HepG2 (cell line): ENCODE results near the gene C2orf80. TPM values are rescaled to one million over a fixed set of nuclear protein-coding genes. Genes with fewer than 3 reads are reported as not detected.

Experiments used
- BCLAF1 ChIP-seq: fragments of 450-650 bp; IDR thresholded peaks from 2 replicates; pipeline ENCODE4 v1.6.1; 2017; ENCODE audit warnings: mild to moderate bottlenecking
- BORCS8-MEF2B ChIP-seq: sonication (generic); formaldehyde crosslinking; IDR thresholded peaks from 2 replicates; pipeline ENCODE4 v1.8.0; 2022; ENCODE audit warnings: mild to moderate bottlenecking, missing genetic modification reagents
- BRCA1 ChIP-seq: sonication (generic); formaldehyde crosslinking; IDR thresholded peaks from 2 replicates; pipeline ENCODE4 v1.4.0; 2020; ENCODE audit warnings: missing genetic modification reagents
- CCDC6 ChIP-seq: sonication (generic); formaldehyde crosslinking; IDR thresholded peaks from 2 replicates; pipeline ENCODE4 v1.8.1; 2022; ENCODE audit warnings: mild to moderate bottlenecking, missing genetic modification reagents, moderate library complexity
- FOXA3 ChIP-seq: IDR thresholded peaks from 2 replicates; pipeline ENCODE4 v1.6.1; 2016; ENCODE audit warnings: missing genetic modification reagents, missing compliant biosample characterization
- NCOA1 ChIP-seq: sonication (generic); formaldehyde crosslinking; IDR thresholded peaks from 2 replicates; pipeline ENCODE4 v1.9.0; 2021; ENCODE audit warnings: missing genetic modification reagents
- NR2F1 ChIP-seq, 2 experiments: fragments of 450-650 bp in 1 of 2; formaldehyde crosslinking in 1 of 2; IDR thresholded peaks; 2 replicates each; pipeline versions ENCODE4 v1.5.0 to v1.6.1; 2016 to 2020; ENCODE audit warnings: mild to moderate bottlenecking in 1 of 2, missing compliant biosample characterization in 1 of 2, missing genetic modification reagents in 1 of 2, moderate library complexity in 1 of 2
- POLR2AphosphoS5 ChIP-seq: IDR thresholded peaks from 2 replicates; pipeline ENCODE4 v1.6.1; 2012; ENCODE audit warnings: low read depth, low read length
- PRPF4 ChIP-seq: fragments of 200-400 bp; formaldehyde crosslinking; IDR thresholded peaks from 2 replicates; pipeline ENCODE4 v1.6.1; 2016; ENCODE audit warnings: low read length, low read depth; ENCODE audit not compliant: poor library complexity, severe bottlenecking
- TAF1 ChIP-seq: sonication (generic); formaldehyde crosslinking; IDR thresholded peaks from 2 replicates; pipeline ENCODE4 v1.4.0; 2020; ENCODE audit warnings: missing genetic modification reagents
- TCF12 ChIP-seq, 2 experiments: fragments of 450-650 bp in 1 of 2; sonication (generic) in 1 of 2; formaldehyde crosslinking in 1 of 2; IDR thresholded peaks; 2 replicates each; pipeline versions ENCODE4 v1.6.1 to v1.8.0; 2017 to 2022; ENCODE audit warnings: antibody characterized with exemption in 1 of 2, mild to moderate bottlenecking in 1 of 2, missing genetic modification reagents in 1 of 2, moderate library complexity in 1 of 2
- ZC3H4 ChIP-seq: sonication (generic); formaldehyde crosslinking; IDR thresholded peaks from 2 replicates; pipeline ENCODE4 v1.4.0; 2020; ENCODE audit warnings: missing genetic modification reagents, borderline replicate concordance
- ZKSCAN5 ChIP-seq: sonication (generic); formaldehyde crosslinking; IDR thresholded peaks from 2 replicates; pipeline ENCODE4 v1.5.1; 2020; ENCODE audit warnings: mild to moderate bottlenecking, missing genetic modification reagents
- ZNF225 ChIP-seq: sonication (generic); formaldehyde crosslinking; IDR thresholded peaks from 2 replicates; pipeline ENCODE4 v1.4.0; 2020; ENCODE audit warnings: mild to moderate bottlenecking, missing genetic modification reagents
- ZNF614 ChIP-seq: IDR thresholded peaks from 2 replicates; pipeline ENCODE4 v1.6.1; 2018; ENCODE audit warnings: missing biosample characterization, missing genetic modification reagents, inconsistent platforms, borderline replicate concordance
- ZNF672 ChIP-seq: sonication (generic); formaldehyde crosslinking; IDR thresholded peaks from 2 replicates; pipeline ENCODE4 v1.8.1; 2022; ENCODE audit warnings: missing genetic modification reagents
- ZNF790 ChIP-seq: sonication (generic); formaldehyde crosslinking; IDR thresholded peaks from 2 replicates; pipeline ENCODE4 v1.8.0; 2022; ENCODE audit warnings: missing genetic modification reagents, mild to moderate bottlenecking, borderline replicate concordance
- ZNF850 ChIP-seq: sonication (generic); formaldehyde crosslinking; conservative IDR thresholded peaks from 2 replicates; pipeline ENCODE4 v1.9.0; 2021; ENCODE audit warnings: mild to moderate bottlenecking, missing genetic modification reagents
- polyA plus RNA-seq, 8 experiments: library from polyadenylated mRNA; depleted of rRNA in 3 of 8; stranded (reverse) in 7 of 8; unstranded in 1 of 8; fragments of >200 nt; fragmentation: Illumina TruSeq in 4 of 8; extraction: Trizol in 4 of 8; gene quantifications; 2 replicates each; pipeline versions ENCODE4 v1.2.1 to v1.2.3, GENCODE V29; 2011 to 2016; ENCODE audit warnings: low read depth in 4 of 8, missing spikeins in 1 of 8, mixed read lengths in 1 of 8; ENCODE audit not compliant: insufficient read depth in 1 of 8
- total RNA-seq, 5 experiments: library from RNA; depleted of rRNA; stranded (reverse); fragments of >200 nt; fragmentation: Illumina TruSeq; extraction: Trizol; gene quantifications; 2 replicates each; pipeline ENCODE4 v1.2.3, GENCODE V29; 2016; ENCODE audit warnings: low read depth in 1 of 5
- TF ChIP-seq, protein P1 (sequence below): sonication (generic); formaldehyde crosslinking; IDR thresholded peaks from 2 replicates; pipeline ENCODE4 v1.5.0; 2020; ENCODE audit warnings: missing genetic modification reagents
- TF ChIP-seq, protein P2 (sequence below): IDR thresholded peaks from 2 replicates; pipeline ENCODE4 v1.6.1; 2016; ENCODE audit warnings: low read depth
- TF ChIP-seq, protein P3 (sequence below): sonication (generic); formaldehyde crosslinking; IDR thresholded peaks from 2 replicates; pipeline ENCODE4 v1.8.0; 2022; ENCODE audit warnings: missing genetic modification reagents, mild to moderate bottlenecking, moderate library complexity, borderline replicate concordance
- TF ChIP-seq, protein P4 (sequence below): sonication (generic); formaldehyde crosslinking; IDR thresholded peaks from 2 replicates; pipeline ENCODE4 v1.5.0; 2020; ENCODE audit warnings: missing genetic modification reagents, mild to moderate bottlenecking, borderline replicate concordance

Gene C2orf80
- total and polyA plus RNA-seq, 2 of the 13 experiments (the other 11 are each of a cell fraction or from before 2014, with no cell fraction given): not detected

DNA sequence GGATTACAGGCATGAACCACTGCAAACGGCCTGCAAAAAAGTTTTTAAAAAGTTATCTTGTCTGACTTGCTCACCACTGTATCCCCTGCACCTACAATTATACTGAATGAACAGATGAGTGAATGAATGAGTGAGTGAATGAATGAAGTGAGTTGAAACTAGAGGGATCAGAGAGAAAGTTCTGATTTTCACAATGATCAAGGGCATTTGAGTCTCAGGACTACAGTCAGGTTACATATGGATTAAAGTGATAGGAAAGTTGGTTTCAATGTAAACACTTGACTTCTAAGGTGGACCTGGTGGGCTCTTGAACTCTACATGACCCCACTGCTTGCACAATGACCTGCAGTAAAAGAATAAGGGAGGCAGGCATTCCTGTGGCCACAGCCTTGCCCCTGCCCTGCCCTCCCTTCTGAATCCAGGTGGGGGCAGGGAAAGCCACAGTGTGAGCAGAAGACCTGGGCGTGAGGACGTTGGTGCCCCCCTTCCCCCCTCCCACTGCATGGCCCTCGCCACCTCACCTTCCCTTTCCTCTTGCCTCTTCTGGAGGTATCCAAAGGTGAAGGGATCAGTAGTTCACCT, 10.7 kb downstream of the C2orf80 start (continued):
- TF ChIP-seq, protein P1, sequence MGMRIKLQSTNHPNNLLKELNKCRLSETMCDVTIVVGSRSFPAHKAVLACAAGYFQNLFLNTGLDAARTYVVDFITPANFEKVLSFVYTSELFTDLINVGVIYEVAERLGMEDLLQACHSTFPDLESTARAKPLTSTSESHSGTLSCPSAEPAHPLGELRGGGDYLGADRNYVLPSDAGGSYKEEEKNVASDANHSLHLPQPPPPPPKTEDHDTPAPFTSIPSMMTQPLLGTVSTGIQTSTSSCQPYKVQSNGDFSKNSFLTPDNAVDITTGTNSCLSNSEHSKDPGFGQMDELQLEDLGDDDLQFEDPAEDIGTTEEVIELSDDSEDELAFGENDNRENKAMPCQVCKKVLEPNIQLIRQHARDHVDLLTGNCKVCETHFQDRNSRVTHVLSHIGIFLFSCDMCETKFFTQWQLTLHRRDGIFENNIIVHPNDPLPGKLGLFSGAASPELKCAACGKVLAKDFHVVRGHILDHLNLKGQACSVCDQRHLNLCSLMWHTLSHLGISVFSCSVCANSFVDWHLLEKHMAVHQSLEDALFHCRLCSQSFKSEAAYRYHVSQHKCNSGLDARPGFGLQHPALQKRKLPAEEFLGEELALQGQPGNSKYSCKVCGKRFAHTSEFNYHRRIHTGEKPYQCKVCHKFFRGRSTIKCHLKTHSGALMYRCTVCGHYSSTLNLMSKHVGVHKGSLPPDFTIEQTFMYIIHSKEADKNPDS (CRISPR knock-in tag): no peak
- no peak for TF ChIP-seq NCOA1 (CRISPR knock-in tag)
- peak; percentile 57 for TF ChIP-seq FOXA3 (CRISPR knock-in tag)
- TF ChIP-seq, protein P2, sequence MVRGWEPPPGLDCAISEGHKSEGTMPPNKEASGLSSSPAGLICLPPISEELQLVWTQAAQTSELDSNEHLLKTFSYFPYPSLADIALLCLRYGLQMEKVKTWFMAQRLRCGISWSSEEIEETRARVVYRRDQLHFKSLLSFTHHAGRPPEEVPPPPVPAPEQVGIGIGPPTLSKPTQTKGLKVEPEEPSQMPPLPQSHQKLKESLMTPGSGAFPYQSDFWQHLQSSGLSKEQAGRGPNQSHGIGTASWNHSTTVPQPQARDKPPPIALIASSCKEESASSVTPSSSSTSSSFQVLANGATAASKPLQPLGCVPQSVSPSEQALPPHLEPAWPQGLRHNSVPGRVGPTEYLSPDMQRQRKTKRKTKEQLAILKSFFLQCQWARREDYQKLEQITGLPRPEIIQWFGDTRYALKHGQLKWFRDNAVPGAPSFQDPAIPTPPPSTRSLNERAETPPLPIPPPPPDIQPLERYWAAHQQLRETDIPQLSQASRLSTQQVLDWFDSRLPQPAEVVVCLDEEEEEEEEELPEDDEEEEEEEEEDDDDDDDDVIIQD: no peak
- no peak for TF ChIP-seq ZNF225 (CRISPR knock-in tag)
- TF ChIP-seq TAF1: no peak
- TF ChIP-seq ZKSCAN5 (CRISPR knock-in tag): no peak
- TF ChIP-seq ZNF672 (CRISPR knock-in tag): no peak
- TF ChIP-seq ZNF614 (CRISPR knock-in tag): no peak
- TF ChIP-seq BRCA1 (CRISPR knock-in tag): no peak
- no peak for TF ChIP-seq TCF12 (IDR thresholded peaks at IDR 0.05)
- TF ChIP-seq TCF12 (CRISPR knock-in tag; IDR thresholded peaks at IDR 0.05): no peak
- TF ChIP-seq CCDC6 (CRISPR knock-in tag): no peak
- TF ChIP-seq, protein P3, sequence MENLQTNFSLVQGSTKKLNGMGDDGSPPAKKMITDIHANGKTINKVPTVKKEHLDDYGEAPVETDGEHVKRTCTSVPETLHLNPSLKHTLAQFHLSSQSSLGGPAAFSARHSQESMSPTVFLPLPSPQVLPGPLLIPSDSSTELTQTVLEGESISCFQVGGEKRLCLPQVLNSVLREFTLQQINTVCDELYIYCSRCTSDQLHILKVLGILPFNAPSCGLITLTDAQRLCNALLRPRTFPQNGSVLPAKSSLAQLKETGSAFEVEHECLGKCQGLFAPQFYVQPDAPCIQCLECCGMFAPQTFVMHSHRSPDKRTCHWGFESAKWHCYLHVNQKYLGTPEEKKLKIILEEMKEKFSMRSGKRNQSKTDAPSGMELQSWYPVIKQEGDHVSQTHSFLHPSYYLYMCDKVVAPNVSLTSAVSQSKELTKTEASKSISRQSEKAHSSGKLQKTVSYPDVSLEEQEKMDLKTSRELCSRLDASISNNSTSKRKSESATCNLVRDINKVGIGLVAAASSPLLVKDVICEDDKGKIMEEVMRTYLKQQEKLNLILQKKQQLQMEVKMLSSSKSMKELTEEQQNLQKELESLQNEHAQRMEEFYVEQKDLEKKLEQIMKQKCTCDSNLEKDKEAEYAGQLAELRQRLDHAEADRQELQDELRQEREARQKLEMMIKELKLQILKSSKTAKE (CRISPR knock-in tag): no peak
- TF ChIP-seq NR2F1 (CRISPR knock-in tag; IDR thresholded peaks at IDR 0.05): peak; percentile 78 to 80
- no peak for TF ChIP-seq ZNF850 (CRISPR knock-in tag)
- TF ChIP-seq PRPF4: no peak
- TF ChIP-seq, protein P4, sequence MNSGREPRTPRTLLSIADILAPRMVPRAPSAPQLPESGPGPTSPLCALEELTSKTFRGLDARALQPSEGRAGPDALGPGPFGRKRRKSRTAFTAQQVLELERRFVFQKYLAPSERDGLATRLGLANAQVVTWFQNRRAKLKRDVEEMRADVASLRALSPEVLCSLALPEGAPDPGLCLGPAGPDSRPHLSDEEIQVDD (CRISPR knock-in tag): no peak
- TF ChIP-seq BCLAF1: no peak
- no peak for TF ChIP-seq POLR2AphosphoS5
- TF ChIP-seq ZC3H4 (CRISPR knock-in tag): no peak
- TF ChIP-seq BORCS8-MEF2B (CRISPR knock-in tag): no peak
- no peak for TF ChIP-seq ZNF790 (CRISPR knock-in tag)
